ENCODE measurements around the gene AKAP12.

Gene AKAP12

GRCh38 chr6:151224076-151224475, 15.7 kb upstream of the AKAP12 start:
- H3K4me3 Mint-ChIP-seq: no peak overlapping the region
- no peaks in the 10 kb centered on the region for H3K9me3 Mint-ChIP-seq
- no peak for ATAC-seq (replicated peaks)
- H3K27ac Mint-ChIP-seq: no peak overlapping the region
- no peaks in the 10 kb centered on the region for H3K27me3 Mint-ChIP-seq
- no peak for DNase-seq
- no peaks in the 10 kb centered on the region for H3K36me3 Mint-ChIP-seq (ENCODE audit: insufficient read depth)
- H3K4me1 Mint-ChIP-seq (ENCODE audit: low read depth in 2 of 2): no peaks in the 10 kb centered on the region

GRCh38 chr6:151225919-151226318, 13.8 kb upstream of the AKAP12 start:
- ATAC-seq (replicated peaks) (no peak), DNase-seq (no peak)
- no peak overlapping the region for H3K4me3 Mint-ChIP-seq
- no peak overlapping the region for H3K27ac Mint-ChIP-seq
- H3K27me3 Mint-ChIP-seq: peaks cover 9 to 13% of the 10 kb centered on the region in 2 donors
- no peaks in the 10 kb centered on the region for H3K36me3 Mint-ChIP-seq (ENCODE audit: insufficient read depth)
- H3K9me3 Mint-ChIP-seq: no peaks in the 10 kb centered on the region
- no peaks in the 10 kb centered on the region for H3K4me1 Mint-ChIP-seq (ENCODE audit: low read depth in 2 of 2)

GRCh38 chr6:151228788-151229400, 10.9 kb upstream of the AKAP12 start:
- H3K27me3 Mint-ChIP-seq: peaks cover 9 to 13% of the 10 kb centered on the region in 2 donors
- ATAC-seq (replicated peaks): no peak
- no peaks in the 10 kb centered on the region for H3K9me3 Mint-ChIP-seq
- no peak overlapping the region for H3K4me3 Mint-ChIP-seq
- no peaks in the 10 kb centered on the region for H3K4me1 Mint-ChIP-seq (ENCODE audit: low read depth in 2 of 2)
- no peak overlapping the region for H3K27ac Mint-ChIP-seq
- H3K36me3 Mint-ChIP-seq (ENCODE audit: insufficient read depth): no peaks in the 10 kb centered on the region
- DNase-seq: no peak

- DNase-seq (no peak), ATAC-seq (replicated peaks) (no peak)
- H3K36me3 Mint-ChIP-seq (ENCODE audit: insufficient read depth): no peaks in the 10 kb centered on the region
- H3K27ac Mint-ChIP-seq: no peak overlapping the region
- H3K4me3 Mint-ChIP-seq: no peak overlapping the region
- H3K4me1 Mint-ChIP-seq (ENCODE audit: low read depth in 2 of 2): no peaks in the 10 kb centered on the region
- H3K9me3 Mint-ChIP-seq: no peaks in the 10 kb centered on the region
- H3K27me3 Mint-ChIP-seq: peaks cover 9 to 13% of the 10 kb centered on the region in 2 donors
These were observed 10.1 kb upstream of the AKAP12 start for GRCh38 chr6:151229401-151230276.

GRCh38 chr6:151230277-151230577, 9.5 kb upstream of the AKAP12 start:
- Mint-ChIP-seq H3K9me3 (no peaks in the 10 kb centered on the region), H3K27ac (no peak overlapping the region), H3K27me3 (peaks cover 9 to 13% of the 10 kb centered on the region in 2 donors), H3K4me1 (ENCODE audit: low read depth in 2 of 2) (no peaks in the 10 kb centered on the region), H3K4me3 (no peak overlapping the region), H3K36me3 (ENCODE audit: insufficient read depth) (no peaks in the 10 kb centered on the region)
- ATAC-seq (replicated peaks): no peak
- DNase-seq: no peak

GRCh38 chr6:151232899-151233298, 6.9 kb upstream of the AKAP12 start:
- no peak for DNase-seq
- Mint-ChIP-seq H3K27me3 (peaks cover 21 to 28% of the 10 kb centered on the region in 2 donors), H3K27ac (no peak overlapping the region), H3K4me3 (no peak overlapping the region), H3K4me1 (ENCODE audit: low read depth in 2 of 2) (no peaks in the 10 kb centered on the region), H3K9me3 (no peaks in the 10 kb centered on the region), H3K36me3 (ENCODE audit: insufficient read depth) (no peaks in the 10 kb centered on the region)
- ATAC-seq (replicated peaks): no peak

GRCh38 chr6:151233731-151234130, 6.0 kb upstream of the AKAP12 start:
- H3K36me3 Mint-ChIP-seq (ENCODE audit: insufficient read depth): no peaks in the 10 kb centered on the region
- H3K27me3 Mint-ChIP-seq: peaks cover 21 to 37% of the 10 kb centered on the region in 2 donors
- no peaks in the 10 kb centered on the region for H3K9me3 Mint-ChIP-seq
- no peak overlapping the region for H3K27ac Mint-ChIP-seq
- no peaks in the 10 kb centered on the region for H3K4me1 Mint-ChIP-seq (ENCODE audit: low read depth in 2 of 2)
- no peak for ATAC-seq (replicated peaks)
- no peak for DNase-seq
- H3K4me3 Mint-ChIP-seq: no peak overlapping the region

- H3K9me3 Mint-ChIP-seq: no peaks in the 10 kb centered on the region
- peaks cover 0 to 2% of the 10 kb centered on the region in 2 donors for H3K4me1 Mint-ChIP-seq (ENCODE audit: low read depth in 2 of 2)
- no peak for ATAC-seq (replicated peaks)
- H3K27me3 Mint-ChIP-seq: peaks cover 33 to 51% of the 10 kb centered on the region in 2 donors
- DNase-seq: no peak
- H3K36me3 Mint-ChIP-seq (ENCODE audit: insufficient read depth): no peaks in the 10 kb centered on the region
- H3K4me3 Mint-ChIP-seq: no peak overlapping the region
- no peak overlapping the region for H3K27ac Mint-ChIP-seq
These were observed 2.9 kb upstream of the AKAP12 start for GRCh38 chr6:151236668-151237401.

- H3K27ac Mint-ChIP-seq: no peak overlapping the region
- peaks cover 0 to 2% of the 10 kb centered on the region in 2 donors for H3K4me1 Mint-ChIP-seq (ENCODE audit: low read depth in 2 of 2)
- peak overlapping the region; percentile 41 to 64 for H3K4me3 Mint-ChIP-seq
- no peaks in the 10 kb centered on the region for H3K36me3 Mint-ChIP-seq (ENCODE audit: insufficient read depth)
- peaks cover 62 to 81% of the 10 kb centered on the region in 2 donors for H3K27me3 Mint-ChIP-seq
- H3K9me3 Mint-ChIP-seq: no peaks in the 10 kb centered on the region
- no peak for ATAC-seq (replicated peaks)
- DNase-seq: no peak
These were observed 394 bp downstream of the AKAP12 start for GRCh38 chr6:151240036-151240685.

GRCh38 chr6:151240791-151241642, 1.2 kb downstream of the AKAP12 start:
- DNase-seq (no peak), ATAC-seq (replicated peaks) (no peak)
- no peaks in the 10 kb centered on the region for H3K36me3 Mint-ChIP-seq (ENCODE audit: insufficient read depth)
- H3K9me3 Mint-ChIP-seq: no peaks in the 10 kb centered on the region
- peaks cover 0 to 2% of the 10 kb centered on the region in 2 donors for H3K4me1 Mint-ChIP-seq (ENCODE audit: low read depth in 2 of 2)
- H3K27me3 Mint-ChIP-seq: peaks cover 62 to 81% of the 10 kb centered on the region in 2 donors
- H3K4me3 Mint-ChIP-seq: peak overlapping the region in 1 of 2 donors; percentile 15
- no peak overlapping the region for H3K27ac Mint-ChIP-seq

- Mint-ChIP-seq H3K27ac (no peak overlapping the region), H3K27me3 (peaks cover 54 to 75% of the 10 kb centered on the region in 2 donors), H3K4me3 (no peak overlapping the region), H3K9me3 (no peaks in the 10 kb centered on the region), H3K36me3 (ENCODE audit: insufficient read depth) (no peaks in the 10 kb centered on the region), H3K4me1 (ENCODE audit: low read depth in 2 of 2) (peaks cover 0 to 2% of the 10 kb centered on the region in 2 donors)
- DNase-seq: no peak
- no peak for ATAC-seq (replicated peaks)
These were observed 2.1 kb downstream of the AKAP12 start for GRCh38 chr6:151241853-151242252.

GRCh38 chr6:151242420-151242861, 2.7 kb downstream of the AKAP12 start:
- ATAC-seq (replicated peaks): no peak
- H3K4me3 Mint-ChIP-seq: no peak overlapping the region
- H3K9me3 Mint-ChIP-seq: no peaks in the 10 kb centered on the region
- no peak for DNase-seq
- H3K27ac Mint-ChIP-seq: no peak overlapping the region
- peaks cover 52 to 70% of the 10 kb centered on the region in 2 donors for H3K27me3 Mint-ChIP-seq
- no peaks in the 10 kb centered on the region for H3K36me3 Mint-ChIP-seq (ENCODE audit: insufficient read depth)
- H3K4me1 Mint-ChIP-seq (ENCODE audit: low read depth in 2 of 2): peaks cover 0 to 2% of the 10 kb centered on the region in 2 donors

Data from effector memory CD8-positive, alpha-beta T cell (primary cell).